Activated T-helper 1 cell treated with anti-CD3 and anti-CD28 coated beads, Interleukin-2, amount 50 U/mL, for 16 hours (primary cell): ENCODE data around the gene LVRN.
"Not testable (repeated sequence)": the region's sequence is repeated elsewhere in the genome, so short reads cannot be mapped to it uniquely, and the experiment has no call there.

ENCODE experiments used
- DNase-seq, 2 donors: peaks; one replicate each; pipeline ENCODE4 v3.0.0-alpha.2; 2020; ENCODE audit warnings: low read depth in 1 of 2, low spot score in 1 of 2

Gene LVRN, protein sequence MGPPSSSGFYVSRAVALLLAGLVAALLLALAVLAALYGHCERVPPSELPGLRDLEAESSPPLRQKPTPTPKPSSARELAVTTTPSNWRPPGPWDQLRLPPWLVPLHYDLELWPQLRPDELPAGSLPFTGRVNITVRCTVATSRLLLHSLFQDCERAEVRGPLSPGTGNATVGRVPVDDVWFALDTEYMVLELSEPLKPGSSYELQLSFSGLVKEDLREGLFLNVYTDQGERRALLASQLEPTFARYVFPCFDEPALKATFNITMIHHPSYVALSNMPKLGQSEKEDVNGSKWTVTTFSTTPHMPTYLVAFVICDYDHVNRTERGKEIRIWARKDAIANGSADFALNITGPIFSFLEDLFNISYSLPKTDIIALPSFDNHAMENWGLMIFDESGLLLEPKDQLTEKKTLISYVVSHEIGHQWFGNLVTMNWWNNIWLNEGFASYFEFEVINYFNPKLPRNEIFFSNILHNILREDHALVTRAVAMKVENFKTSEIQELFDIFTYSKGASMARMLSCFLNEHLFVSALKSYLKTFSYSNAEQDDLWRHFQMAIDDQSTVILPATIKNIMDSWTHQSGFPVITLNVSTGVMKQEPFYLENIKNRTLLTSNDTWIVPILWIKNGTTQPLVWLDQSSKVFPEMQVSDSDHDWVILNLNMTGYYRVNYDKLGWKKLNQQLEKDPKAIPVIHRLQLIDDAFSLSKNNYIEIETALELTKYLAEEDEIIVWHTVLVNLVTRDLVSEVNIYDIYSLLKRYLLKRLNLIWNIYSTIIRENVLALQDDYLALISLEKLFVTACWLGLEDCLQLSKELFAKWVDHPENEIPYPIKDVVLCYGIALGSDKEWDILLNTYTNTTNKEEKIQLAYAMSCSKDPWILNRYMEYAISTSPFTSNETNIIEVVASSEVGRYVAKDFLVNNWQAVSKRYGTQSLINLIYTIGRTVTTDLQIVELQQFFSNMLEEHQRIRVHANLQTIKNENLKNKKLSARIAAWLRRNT

DNA sequence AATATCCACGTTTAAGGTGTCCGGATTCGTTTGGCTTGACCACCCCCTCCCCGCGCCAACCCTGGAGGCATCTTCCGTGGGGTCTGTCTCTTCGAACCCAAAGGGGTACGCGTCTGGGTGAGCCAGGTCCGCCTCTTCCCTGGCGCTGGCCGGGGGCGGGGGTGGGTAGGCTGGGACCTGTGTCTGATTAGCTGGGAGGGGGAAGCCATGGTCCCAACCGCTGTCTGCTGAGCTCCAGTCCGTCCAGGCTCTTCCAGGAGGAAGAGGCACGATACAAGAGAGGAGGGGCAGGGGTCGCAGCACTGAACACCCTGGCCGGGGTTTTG is at the start of gene LVRN:
TSS of gene LVRN (plus strand) at position 237 of the 326 bp plus-strand sequence. CDS start 143 bp downstream, outside the sequence.
- no peak for DNase-seq

DNA sequence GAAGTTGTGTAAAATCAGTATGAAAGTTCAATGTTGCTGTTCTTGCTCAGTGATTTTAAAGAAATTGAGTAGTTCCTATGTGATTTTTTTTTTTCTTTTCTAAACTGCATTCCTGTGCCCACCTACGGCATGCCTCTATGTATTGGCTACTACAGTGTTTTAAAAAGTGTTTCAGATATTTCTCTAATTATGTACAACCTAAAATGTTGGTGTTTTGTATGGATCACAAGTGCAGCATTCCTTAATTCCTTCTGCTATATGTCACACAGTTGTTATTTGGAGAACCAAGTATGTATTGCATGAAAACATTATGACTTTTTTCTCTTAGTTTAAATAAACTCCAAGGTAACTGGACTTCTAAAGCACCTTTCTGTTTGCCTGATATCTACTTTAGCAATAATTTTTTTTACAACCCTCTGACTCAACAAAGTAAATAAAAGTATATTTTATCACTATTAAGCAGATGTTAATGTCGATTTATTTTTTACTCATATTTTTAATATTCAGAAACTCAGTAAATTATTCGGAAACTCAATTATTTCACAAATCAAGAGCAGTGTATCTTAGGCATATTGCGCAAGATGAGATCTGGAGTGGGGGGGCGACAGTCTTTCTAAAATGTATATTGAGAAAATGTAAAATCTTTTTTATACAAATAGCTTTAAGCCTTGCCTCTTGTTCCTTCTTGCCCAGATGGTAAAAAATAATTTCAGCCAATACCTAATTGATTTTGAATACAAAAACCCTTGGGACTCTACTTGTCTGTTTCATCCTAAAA is 48.5 kb upstream of the LVRN start:
- not testable (repeated sequence) for DNase-seq

DNA sequence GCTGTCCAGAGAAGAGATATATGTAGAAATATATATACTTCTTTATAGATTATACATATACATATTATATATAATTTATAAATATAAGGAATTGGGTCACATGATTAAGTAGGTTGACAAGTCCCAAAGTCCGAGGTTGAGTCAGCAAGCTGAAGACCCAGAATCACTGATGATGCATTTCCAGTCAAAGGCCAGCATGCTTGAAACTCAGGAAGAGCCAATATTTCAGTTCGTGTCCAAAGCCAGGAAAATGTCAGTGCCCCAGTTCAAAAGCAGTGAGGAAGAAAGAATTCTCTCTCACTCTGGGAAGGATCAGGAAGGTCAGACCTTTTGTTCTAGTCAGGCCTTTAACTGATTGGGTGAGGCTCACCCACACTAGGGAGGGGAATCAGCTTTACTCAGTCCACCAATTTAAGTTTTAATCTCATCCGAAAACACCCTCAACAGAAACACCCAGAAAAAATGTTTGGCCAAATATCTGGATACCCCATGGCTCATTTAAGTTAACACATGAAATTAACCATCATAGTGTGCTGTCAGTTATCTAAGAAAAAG is 42.0 kb upstream of the LVRN start:
- no peak for DNase-seq

DNA sequence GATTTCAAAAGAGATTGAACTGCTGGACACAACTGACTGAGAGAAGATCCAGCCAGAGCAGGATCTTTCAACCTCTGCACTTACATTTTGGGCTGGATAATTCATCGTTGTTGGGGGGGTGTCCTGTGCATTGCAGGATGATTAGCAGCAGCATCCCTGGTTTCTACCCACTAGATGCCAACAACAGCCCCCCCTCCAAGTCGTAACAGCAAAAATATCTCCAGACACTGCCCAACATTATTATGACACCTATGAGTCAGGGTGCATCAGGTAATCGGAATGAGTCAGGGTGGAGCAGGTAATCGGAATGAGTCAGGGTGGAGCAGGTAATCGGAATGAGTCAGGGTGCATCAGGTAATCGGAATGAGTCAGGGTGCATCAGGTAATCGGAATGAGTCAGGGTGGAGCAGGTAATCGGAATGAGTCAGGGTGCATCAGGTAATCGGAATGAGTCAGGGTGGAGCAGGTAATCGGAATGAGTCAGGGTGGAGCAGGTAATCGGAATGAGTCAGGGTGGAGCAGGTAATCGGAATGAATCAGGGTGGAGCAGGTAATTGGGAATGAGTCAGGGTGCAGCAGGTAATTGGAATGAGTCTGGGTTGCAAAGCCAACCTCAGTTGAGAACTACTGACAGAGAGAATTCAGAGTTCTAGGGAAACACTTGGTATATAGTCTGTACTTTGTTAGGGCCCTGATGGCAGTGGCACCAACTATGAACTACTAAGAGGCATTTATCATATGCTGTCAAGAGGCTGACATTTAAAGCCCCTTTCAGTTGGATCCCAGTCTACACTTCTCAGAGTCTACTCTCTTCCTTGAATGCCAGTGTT is 33.5 kb upstream of the LVRN start:
- not testable (repeated sequence) for DNase-seq

DNA sequence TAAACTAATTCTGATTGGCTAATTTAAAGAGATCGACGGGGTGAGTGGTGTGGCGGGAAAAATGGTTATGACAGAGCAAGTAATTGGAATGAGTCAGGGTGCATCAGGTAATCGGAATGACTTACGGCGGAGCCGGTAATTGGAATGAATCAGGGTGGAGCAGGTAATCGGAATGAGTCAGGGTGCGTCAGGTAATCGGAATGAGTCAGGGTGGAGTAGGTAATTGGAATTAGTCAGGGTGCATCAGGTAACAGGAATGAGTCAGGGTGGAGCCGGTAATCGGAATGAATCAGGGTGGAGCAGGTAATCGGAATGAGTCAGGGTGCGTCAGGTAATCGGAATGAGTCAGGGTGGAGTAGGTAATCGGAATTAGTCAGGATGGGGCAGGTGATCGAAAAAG is 32.1 kb upstream of the LVRN start:
- not testable (repeated sequence) for DNase-seq

DNA sequence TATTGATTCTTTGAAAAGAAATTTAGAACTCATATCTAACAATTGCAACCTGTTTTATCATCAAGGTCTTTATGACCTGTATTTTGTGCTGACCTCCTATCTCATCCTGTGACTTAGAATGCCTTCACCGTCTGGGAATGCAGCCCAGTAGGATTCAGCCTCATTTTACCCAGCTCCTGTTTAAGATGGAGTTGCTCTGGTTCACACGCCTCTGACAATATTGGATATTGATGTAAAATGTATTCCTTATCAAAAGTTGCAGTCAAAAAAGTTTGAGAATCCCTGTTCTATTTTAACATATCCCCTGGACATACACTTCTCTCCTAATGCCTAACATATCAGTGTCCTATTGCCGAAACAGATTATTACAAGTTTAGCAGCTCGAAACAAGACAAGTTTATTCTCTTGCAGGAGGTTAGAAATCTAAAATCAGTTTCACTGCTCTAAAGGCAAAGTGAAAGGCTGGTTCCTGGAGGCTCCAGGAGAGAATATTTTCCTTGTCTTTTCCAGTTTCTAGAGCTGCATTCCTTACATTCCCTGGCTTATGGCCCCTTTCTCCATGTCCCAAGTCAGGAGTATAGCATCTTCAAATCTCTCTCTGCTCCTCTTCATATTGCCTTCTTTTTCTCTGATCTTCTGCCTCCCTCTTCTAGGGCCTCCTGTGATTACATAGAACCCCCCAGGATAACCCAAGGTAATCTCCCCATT is 31.5 kb upstream of the LVRN start:
- no peak for DNase-seq

DNA sequence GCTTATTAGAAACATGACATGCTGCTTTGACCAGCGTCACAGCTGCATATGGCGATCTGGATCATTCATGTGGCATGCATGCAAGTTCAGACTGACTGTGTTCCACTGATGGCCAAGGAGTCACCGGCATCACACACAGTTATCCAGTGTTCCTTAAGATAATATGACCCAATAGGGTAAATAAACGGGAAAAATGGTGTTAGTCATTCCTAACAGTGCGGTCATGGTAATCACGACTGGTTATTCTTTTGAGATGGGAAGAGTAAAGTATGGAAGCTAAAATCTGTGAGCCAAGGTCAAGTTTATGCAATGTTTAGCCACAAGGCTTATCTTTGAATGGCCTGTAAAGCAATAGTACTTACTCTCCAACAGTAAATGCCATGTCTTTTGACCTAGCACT is 29.3 kb upstream of the LVRN start:
- no peak for DNase-seq

DNA sequence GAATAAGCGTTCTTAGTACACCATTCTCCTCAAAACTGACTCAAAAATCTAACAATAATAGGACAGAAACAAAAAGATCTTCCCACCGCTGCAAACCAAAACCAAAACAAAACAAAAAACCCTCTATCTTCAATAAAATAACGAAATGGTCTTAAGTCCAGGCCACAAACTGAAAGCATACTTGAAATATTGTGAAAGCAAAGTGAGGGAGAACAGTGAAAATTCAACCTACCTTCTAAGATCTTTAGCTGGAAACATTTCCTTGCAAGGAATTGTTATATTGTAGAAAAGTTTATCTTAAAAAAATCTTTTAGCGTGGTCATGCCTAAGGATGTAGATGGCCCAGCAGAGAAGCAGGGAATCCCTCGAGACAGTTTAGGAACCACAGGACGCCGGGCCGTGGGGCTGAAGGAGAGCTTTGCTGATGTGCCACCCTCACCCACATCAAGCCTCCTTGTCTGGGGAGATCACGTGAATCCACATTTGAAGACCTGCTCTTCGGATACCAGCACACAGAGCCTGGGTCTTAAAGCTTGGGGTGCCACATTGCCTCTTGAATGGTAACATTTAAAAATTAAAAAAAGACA is 27.8 kb upstream of the LVRN start:
- no peak for DNase-seq

DNA sequence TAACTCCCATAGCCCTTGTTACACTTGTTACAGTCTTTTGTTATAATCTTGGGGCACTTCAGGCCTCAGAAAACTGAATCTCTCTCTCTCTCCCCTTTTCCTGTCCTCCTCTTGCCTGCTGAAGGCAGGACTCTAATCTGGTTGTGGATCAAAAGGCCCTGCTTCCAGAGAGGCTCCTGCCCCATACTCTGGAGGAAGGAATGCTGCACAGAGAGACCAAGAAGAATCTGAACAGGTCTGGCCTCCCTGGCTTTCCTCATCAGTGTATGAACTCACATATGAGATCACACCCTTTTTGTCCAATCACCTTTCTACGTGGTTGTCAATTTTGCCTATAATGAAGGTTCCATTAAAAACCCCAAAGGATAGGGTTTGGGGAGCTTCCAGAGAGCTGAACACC is 26.2 kb upstream of the LVRN start:
- DNase-seq, result no peak

DNA sequence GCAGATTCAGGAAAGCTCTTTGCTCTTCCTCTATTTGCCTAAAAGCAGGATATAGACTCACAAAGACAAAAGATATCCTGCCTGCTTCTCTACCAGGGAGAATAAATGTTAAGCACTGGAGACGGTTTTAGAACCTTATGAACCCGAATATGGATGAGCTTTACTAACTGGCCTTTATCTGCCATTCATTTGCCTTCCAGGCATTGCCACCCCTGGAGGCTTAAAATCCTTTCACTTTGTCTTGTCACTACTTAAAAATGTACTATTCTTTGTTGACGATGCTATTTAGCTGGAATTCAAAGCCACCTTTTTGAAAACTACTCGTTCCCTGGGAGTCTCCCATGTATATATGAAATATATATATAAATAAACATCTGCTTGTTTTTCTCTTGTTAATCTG is 23.2 kb upstream of the LVRN start:
- no peak for DNase-seq

DNA sequence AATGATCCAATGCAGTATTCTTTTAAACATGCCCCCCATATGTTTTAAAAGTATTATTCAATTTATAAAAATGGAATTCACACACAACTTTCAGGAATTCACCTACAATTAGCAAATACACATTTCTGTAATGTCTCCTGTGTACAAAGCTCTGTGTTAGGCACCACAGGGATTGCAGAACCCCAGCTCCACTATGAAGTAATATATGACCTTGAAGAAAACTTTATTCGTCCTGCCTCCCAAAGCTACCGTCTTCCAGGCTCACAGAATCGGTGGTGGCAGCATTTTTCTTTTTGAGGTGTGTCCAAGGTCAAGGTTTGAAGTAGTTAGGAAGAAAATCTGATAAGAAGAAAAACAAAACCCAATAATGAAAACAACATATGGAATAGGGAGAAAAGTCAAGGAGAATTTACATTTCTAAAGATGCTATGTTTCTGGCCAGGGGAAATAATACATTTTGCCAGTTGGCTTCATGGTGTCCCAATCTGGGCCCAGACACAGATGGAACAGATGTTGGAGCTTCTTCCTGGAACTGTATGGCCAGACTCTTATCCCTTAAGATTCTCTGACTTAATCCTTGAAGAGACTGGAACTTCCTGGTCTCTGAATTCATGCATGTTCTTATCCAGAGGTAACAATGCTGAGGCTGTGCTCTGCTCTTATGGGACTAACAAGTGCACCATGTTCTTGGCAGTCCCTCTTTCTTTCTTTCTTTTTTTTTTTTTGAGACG is 22.0 kb upstream of the LVRN start:
- DNase-seq, result no peak

DNA sequence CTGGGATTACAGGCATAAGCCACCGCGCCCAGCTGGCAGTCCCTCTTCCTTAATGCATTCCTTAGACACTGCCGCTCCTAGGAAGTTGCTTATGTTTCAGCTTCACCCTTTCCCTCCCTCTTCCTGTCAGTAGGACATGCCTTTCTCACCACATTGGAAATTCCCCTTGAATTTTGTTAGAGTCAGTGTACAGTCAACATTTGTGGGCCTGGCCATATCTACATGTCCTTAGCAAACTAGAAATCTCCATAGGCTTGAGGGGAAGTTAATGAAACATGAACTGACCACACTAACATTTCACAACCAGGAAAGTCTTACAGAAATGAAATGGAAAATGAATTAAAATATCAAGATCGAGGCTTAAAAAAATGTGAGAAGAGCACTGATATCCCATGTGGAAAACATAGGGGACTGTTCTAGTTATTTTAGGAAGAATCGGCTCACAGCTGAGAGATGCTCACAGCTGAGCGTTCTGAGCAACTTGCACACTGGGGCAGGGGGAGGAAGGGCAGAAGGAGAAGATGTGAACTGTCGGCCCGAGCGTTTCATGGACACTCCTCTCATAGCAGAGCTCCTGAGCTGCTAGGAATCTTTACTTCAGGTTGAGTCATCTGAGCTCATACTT is 21.1 kb upstream of the LVRN start:
- DNase-seq, result no peak

DNA sequence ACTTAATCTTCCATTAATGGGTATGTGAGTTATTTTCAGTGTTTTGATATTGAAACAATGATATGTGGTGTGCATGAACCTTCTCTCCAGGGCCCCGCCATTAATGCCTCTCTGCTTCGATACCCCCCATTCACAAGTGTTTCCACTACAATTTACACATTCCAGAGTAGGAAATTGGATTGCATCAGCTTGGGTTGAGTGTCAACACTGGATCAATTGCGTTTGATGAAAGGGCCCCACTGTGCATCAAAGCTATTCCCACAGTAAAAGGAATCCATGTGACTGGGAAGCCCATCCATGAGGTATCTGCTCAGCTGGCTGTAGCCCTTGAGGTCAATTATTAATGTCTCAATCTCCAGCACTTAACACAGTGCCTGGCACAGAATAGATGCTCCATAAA is 17.8 kb upstream of the LVRN start:
- no peak for DNase-seq

DNA sequence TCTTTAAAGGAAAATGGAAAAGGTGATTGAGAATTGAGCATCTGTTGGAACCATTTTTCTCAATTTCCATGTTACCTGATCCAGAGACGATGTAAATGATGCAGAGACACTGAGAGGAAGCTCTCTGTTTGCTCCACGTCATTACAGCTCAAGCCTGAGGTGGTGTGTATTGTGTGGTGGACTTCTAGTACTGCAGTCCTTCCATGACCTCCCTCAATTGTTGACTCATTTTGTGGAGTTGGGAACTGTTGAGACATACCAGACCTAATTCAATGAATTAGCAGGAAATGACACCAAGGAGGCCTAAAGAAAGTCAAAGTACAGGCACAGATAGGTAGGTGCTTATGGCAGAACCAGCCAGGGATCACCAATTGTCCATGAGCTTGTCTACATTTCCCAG is 15.6 kb upstream of the LVRN start:
- no peak for DNase-seq

DNA sequence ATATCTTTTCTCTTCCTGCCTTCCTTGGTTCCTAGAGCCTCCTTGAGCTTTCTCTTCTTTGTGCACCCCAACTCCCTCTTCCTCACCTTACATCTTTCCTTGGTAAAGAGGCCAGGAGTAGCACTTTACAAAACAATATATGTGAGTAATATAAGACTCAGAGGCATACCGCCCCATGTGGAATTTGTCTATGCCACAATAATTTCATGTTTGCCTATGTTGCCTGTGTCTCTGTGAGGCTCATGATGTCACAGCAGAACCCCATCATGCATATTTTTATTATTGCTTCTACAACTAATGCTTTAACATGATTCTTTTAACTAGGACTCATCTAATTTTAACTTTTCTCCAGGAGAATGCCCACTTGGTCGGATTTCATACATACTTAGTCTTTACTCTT is 15.0 kb upstream of the LVRN start:
- DNase-seq, result no peak

DNA sequence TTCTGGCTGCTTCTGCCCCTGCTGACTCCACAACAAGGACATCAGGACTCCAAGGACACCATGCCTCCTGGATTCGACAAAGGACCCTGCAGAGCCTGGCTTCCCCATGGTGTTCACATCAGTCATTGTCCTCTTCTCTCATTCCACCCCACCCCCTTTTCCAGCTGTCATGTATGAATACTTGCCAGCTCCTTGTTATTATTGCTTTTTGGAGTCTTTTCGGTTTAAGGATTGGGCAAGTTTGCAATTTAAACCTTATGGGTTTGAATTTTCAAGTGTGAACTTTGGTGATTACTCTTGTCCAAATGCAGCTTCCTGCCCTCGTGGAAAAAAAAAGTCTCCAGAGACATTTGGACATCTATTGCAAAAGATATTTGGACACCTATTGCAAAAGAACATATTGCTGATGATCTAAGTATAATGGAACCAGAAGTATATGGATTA is 14.2 kb upstream of the LVRN start:
- DNase-seq, result no peak

DNA sequence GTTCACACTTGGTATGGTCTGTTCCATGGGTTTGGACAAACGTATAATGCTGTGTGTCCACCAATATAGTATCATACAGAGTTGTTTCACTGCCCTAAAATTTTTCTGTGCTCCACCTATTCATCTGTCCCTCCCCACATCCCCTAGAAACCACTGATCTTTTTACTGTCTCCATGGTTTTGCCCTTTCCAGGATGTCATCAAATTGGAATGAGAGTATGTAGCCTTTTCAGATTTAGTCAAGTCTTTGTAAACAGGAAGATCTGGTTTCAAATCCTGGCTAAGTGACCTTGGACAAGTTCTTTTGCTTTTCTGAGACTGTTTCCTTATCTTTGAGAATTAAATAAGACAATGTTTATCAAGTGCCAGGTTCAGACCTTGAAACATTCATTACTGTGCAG is 13.2 kb upstream of the LVRN start:
- no peak for DNase-seq

DNA sequence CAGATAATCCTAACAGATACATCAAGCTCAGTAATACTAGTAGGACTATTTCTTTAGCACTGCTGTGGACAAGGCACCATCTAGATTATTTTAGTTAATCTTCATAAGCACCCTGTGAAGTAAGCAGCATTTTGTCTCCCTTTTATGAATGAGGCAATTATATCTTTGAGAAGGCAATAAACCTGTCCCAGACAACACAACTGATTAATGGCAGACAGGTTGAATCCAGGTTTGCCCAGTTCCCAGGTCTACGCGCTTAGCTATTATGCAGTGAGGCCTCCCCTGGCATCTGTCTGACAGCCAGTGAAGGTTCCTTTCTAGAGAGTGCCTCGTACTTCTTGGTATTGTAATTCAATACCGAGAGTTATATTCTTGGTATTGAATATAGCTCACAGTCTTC is 9.7 kb upstream of the LVRN start:
- no peak for DNase-seq
